ENCODE measurements around the gene IGSF22. TPM values are rescaled to one million over a fixed set of nuclear protein-coding genes. Genes with fewer than 3 reads are reported as not detected.

IGSF22 gene
- total RNA-seq, 1 donor from 2014 or later: 0.07 TPM

- H3K36me3 Mint-ChIP-seq: no peaks in the 10 kb centered on the region
Observed at GRCh38 chr11:18771266-18772035, 45.5 kb upstream of the IGSF22 start.

GRCh38 chr11:18770479-18771125, 44.6 kb upstream of the IGSF22 start:
- no peaks in the 10 kb centered on the region for H3K9me3 Mint-ChIP-seq
- no peaks in the 10 kb centered on the region for H3K36me3 Mint-ChIP-seq
- H3K4me1 Mint-ChIP-seq (ENCODE audit: unreplicated experiment): no peaks in the 10 kb centered on the region
- peaks cover 20% of the 10 kb centered on the region for H3K27me3 Mint-ChIP-seq
- no peak for DNase-seq (ENCODE audit: extremely low spot score, unreplicated experiment)
- H3K4me3 Mint-ChIP-seq: no peak overlapping the region
- TF ChIP-seq, protein P1, sequence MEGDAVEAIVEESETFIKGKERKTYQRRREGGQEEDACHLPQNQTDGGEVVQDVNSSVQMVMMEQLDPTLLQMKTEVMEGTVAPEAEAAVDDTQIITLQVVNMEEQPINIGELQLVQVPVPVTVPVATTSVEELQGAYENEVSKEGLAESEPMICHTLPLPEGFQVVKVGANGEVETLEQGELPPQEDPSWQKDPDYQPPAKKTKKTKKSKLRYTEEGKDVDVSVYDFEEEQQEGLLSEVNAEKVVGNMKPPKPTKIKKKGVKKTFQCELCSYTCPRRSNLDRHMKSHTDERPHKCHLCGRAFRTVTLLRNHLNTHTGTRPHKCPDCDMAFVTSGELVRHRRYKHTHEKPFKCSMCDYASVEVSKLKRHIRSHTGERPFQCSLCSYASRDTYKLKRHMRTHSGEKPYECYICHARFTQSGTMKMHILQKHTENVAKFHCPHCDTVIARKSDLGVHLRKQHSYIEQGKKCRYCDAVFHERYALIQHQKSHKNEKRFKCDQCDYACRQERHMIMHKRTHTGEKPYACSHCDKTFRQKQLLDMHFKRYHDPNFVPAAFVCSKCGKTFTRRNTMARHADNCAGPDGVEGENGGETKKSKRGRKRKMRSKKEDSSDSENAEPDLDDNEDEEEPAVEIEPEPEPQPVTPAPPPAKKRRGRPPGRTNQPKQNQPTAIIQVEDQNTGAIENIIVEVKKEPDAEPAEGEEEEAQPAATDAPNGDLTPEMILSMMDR (conservative IDR thresholded peaks at IDR 0.05): no peak
- H3K27ac Mint-ChIP-seq: no peak overlapping the region

More at GRCh38 chr11:18771266-18772035, 45.5 kb upstream of the IGSF22 start:
- H3K4me1 Mint-ChIP-seq (ENCODE audit: unreplicated experiment): no peaks in the 10 kb centered on the region
- no peaks in the 10 kb centered on the region for H3K9me3 Mint-ChIP-seq
- no peak overlapping the region for H3K4me3 Mint-ChIP-seq
- H3K27ac Mint-ChIP-seq: no peak overlapping the region
- TF ChIP-seq, protein P1 (conservative IDR thresholded peaks at IDR 0.05): no peak
- no peak for DNase-seq (ENCODE audit: extremely low spot score, unreplicated experiment)
- H3K27me3 Mint-ChIP-seq: peaks cover 23% of the 10 kb centered on the region

GRCh38 chr11:18769802-18770456, 43.9 kb upstream of the IGSF22 start:
- Mint-ChIP-seq H3K4me3 (no peak overlapping the region), H3K27ac (no peak overlapping the region), H3K4me1 (ENCODE audit: unreplicated experiment) (no peaks in the 10 kb centered on the region), H3K27me3 (peaks cover 20% of the 10 kb centered on the region), H3K36me3 (no peaks in the 10 kb centered on the region), H3K9me3 (no peaks in the 10 kb centered on the region)
- TF ChIP-seq, protein P1 (conservative IDR thresholded peaks at IDR 0.05): no peak
- no peak for DNase-seq (ENCODE audit: extremely low spot score, unreplicated experiment)

DNA sequence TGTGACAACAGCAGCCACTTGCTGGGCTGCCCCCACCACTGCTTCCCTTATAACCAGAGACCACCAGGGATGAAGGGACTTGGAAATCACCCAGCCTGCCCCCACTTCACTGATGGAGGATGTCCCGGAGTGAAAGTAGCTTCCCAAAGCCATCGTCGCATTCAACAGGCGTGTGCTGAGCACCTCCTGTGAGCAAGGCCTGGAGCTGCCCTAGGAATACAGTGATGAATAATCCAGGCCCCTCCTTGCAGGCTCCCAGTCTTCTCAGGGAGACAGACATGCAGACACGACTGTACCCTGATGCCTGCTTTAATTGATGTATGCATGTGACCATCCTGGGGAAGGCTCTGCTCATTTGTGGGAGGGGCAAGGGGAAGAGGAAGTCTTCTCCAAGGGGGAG, 43.0 kb upstream of the IGSF22 start:
- TF ChIP-seq, protein P1 (conservative IDR thresholded peaks at IDR 0.05): no peak
- no peaks in the 10 kb centered on the region for H3K4me1 Mint-ChIP-seq (ENCODE audit: unreplicated experiment)
- no peak for DNase-seq (ENCODE audit: extremely low spot score, unreplicated experiment)
- H3K4me3 Mint-ChIP-seq: no peak overlapping the region
- H3K9me3 Mint-ChIP-seq: no peaks in the 10 kb centered on the region
- H3K27ac Mint-ChIP-seq: no peak overlapping the region
- no peaks in the 10 kb centered on the region for H3K36me3 Mint-ChIP-seq
- H3K27me3 Mint-ChIP-seq: peaks cover 21% of the 10 kb centered on the region

DNA sequence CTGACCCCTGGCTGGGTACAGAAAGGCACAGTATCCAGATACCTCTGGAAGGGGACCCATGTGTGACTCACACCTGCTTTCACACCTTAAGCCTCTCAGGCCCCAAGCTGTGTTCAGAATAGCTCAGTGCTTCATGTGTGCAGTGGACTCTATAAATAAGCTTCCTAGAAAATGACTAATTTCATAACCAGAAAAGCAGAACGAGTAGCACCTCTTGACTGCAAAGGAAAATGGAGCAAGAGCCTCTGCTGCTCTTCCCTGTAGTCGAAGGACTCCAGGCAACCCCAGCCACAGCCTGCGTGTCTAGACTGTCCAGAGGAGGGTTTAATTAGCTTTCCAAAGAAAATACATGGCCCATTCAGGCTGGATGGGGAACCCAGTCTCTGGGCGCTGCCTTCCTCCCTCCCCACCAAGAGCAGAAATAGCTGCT, 42.5 kb upstream of the IGSF22 start:
- Mint-ChIP-seq H3K27me3 (peaks cover 22% of the 10 kb centered on the region), H3K4me3 (no peak overlapping the region), H3K27ac (no peak overlapping the region), H3K9me3 (no peaks in the 10 kb centered on the region), H3K4me1 (ENCODE audit: unreplicated experiment) (no peaks in the 10 kb centered on the region), H3K36me3 (no peaks in the 10 kb centered on the region)
- no peak for DNase-seq (ENCODE audit: extremely low spot score, unreplicated experiment)
- TF ChIP-seq, protein P1 (conservative IDR thresholded peaks at IDR 0.05): no peak

All from type B pancreatic cell (in vitro differentiated cells).